Testis (tissue), 3 donors: ENCODE results near the gene ITM2C. TPM values are rescaled to one million over a fixed set of nuclear protein-coding genes. Genes with fewer than 3 reads are reported as not detected.

Experiments used
- DNase-seq: peaks from one replicate; pipeline ENCODE4 v3.0.0-alpha.2; 2019
- H3K27ac ChIP-seq, 2 donors: fragments of 200-600 bp; sonication (generic); one replicate each; pipeline ENCODE4 v1.5.1; 2019
- H3K27me3 ChIP-seq: fragments of 200-600 bp; sonication (generic); one replicate; pipeline ENCODE4 v1.5.1; 2019
- H3K36me3 ChIP-seq: fragments of 200-600 bp; sonication (generic); one replicate; pipeline ENCODE4 v1.5.1; 2017; ENCODE audit warnings: low read depth; ENCODE audit errors: missing control alignments
- H3K4me1 ChIP-seq: fragments of 200-600 bp; sonication (generic); one replicate; pipeline ENCODE4 v1.5.1; 2019
- H3K4me3 ChIP-seq, 2 donors: fragments of 200-600 bp; sonication (generic); one replicate each; pipeline ENCODE4 v1.5.1; 2017 to 2019
- H3K9me3 ChIP-seq: fragments of 200-600 bp; sonication (generic); one replicate; pipeline ENCODE4 v1.5.1; 2017
- CTCF ChIP-seq, 3 experiments: fragments of 450-650 bp in 2 of 3; fragments of 200-600 bp in 1 of 3; sonication (generic) in 1 of 3; IDR thresholded peaks; one replicate each; pipeline ENCODE4 v1.5.1; 2016 to 2019; ENCODE audit warnings: antibody characterized with exemption in 3 of 3, mild to moderate bottlenecking in 2 of 3, moderate library complexity in 1 of 3
- POLR2A ChIP-seq: fragments of 450-650 bp; IDR thresholded peaks from one replicate; pipeline ENCODE4 v1.6.1; 2017; ENCODE audit warnings: antibody characterized with exemption, mild to moderate bottlenecking, moderate library complexity
- WGBS, 2 donors: methylation state at CpG; one replicate each; pipeline ENCODE4 v1.1.5; 2018; 5-methylcytosine and 5-hydroxymethylcytosine counted together
- intact Hi-C: fragments of 100-400 bp; cut with DNase I; formaldehyde crosslinking; loops from one replicate; pipeline ENCODE4 v1.15.1; 2023; ENCODE audit warnings: low total_unique reads
- polyA plus RNA-seq: library from polyadenylated mRNA; stranded (reverse); fragments of 350-450 nt; fragmentation: Illumina TruSeq; extraction: RNeasy Lipid Tissue Mini Kit (QIAGEN cat#74804); gene quantifications from one replicate; pipeline ENCODE4 v1.2.3, GENCODE V29; 2014; ENCODE audit warnings: low read depth, low replicate concordance; ENCODE audit not compliant: insufficient read depth
- total RNA-seq, 2 donors: library from RNA; depleted of rRNA; stranded (reverse); fragments of >200 nt; gene quantifications; one replicate each; pipeline ENCODE4 v1.2.3, GENCODE V29; 2016

ITM2C gene
- total and polyA plus RNA-seq, 3 donors from 2014 or later = 53.7 to 95.7 (median 57.8) TPM

- Histone ChIP-seq H3K4me1 (peaks cover 4% of the 10 kb centered on the region), H3K36me3 (no peaks in the 10 kb centered on the region), H3K9me3 (no peaks in the 10 kb centered on the region), H3K27me3 (no peaks in the 10 kb centered on the region), H3K4me3 (peak overlapping the region; percentile 44 to 57), H3K27ac (no peak overlapping the region)
- TF ChIP-seq CTCF (IDR thresholded peaks at IDR 0.05) = no peak
- TF ChIP-seq POLR2A = no peak
- intact Hi-C loops = loop anchor here (10.0 kb wide), 1 partner anchor 156 kb away; no protein-coding TSS in a partner anchor
- WGBS, 2 donors = 20% methylated on average over 36 of the region's 61 CpGs; no CpG with 5 or more reads in 1 of the 2 donors
- no peak for DNase-seq
Observed at GRCh38 chr2:230828272-230828961, 36.3 kb upstream of the ITM2C start.

GRCh38 chr2:230829293-230829692 lies 35.4 kb upstream of the ITM2C start:
- Histone ChIP-seq H3K9me3 (no peaks in the 10 kb centered on the region), H3K4me3 (no peak overlapping the region), H3K4me1 (peaks cover 4% of the 10 kb centered on the region), H3K36me3 (no peaks in the 10 kb centered on the region), H3K27me3 (no peaks in the 10 kb centered on the region), H3K27ac (no peak overlapping the region)
- intact Hi-C loops = loop anchor here (10.0 kb wide), 1 partner anchor 156 kb away; no protein-coding TSS in a partner anchor
- no peak for DNase-seq
- 84 to 93% methylated on average over 10 to 14 of the region's 14 CpGs for WGBS, 2 donors
- TF ChIP-seq CTCF (IDR thresholded peaks at IDR 0.05) (no peak), POLR2A (no peak)

DNA sequence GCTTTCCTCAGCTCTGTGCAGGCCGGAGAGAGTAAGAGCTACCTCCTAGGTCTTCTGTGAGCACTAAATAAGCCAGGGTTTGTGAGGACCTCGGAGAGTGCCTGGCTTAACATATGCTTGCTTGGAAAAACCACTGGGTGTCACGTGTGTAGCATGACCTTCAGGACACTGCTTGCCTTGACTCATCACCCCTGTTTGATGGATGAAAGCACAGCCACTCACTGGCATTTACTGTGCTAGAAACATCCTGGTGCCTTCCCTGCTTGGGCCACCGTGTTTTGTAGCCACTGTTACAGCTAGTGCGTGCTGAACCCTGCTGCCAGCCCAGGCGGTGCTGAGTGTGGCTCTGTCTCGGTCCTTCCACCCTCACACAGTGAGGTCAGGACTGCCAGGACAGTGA lies 34.8 kb upstream of the ITM2C start:
- Histone ChIP-seq H3K4me3 (no peak overlapping the region), H3K27me3 (no peaks in the 10 kb centered on the region), H3K9me3 (no peaks in the 10 kb centered on the region), H3K4me1 (peaks cover 4% of the 10 kb centered on the region), H3K27ac (no peak overlapping the region), H3K36me3 (no peaks in the 10 kb centered on the region)
- no peak for DNase-seq
- TF ChIP-seq CTCF (IDR thresholded peaks at IDR 0.05) (no peak), POLR2A (no peak)
- intact Hi-C loops = loop anchor here (10.0 kb wide), 1 partner anchor 155 kb away; no protein-coding TSS in a partner anchor
- 87 to 89% methylated on average over 7 of the region's 7 CpGs for WGBS, 2 donors

DNA sequence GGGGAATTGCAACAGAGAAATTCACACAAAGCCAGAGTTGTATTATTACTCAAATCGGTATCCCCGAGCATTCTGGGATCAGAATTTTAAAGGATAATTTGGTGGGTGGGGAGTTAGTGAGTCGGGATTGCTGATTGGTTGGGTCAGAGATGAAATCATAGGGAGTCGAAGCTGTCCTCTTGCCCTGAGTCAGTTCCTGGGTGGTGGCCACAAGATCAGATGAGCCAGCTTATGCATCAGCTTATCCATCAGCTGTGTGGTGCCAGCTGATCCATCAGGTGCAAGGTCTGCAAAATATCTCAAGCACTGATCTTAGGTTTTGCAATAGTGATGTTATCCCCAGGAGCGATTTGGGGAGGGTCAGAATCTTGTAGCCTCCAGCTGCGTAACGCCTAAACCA lies 34.3 kb upstream of the ITM2C start:
- H3K36me3 ChIP-seq = no peaks in the 10 kb centered on the region
- peaks cover 4% of the 10 kb centered on the region for H3K4me1 ChIP-seq
- H3K9me3 ChIP-seq = no peaks in the 10 kb centered on the region
- H3K4me3 ChIP-seq = no peak overlapping the region
- DNase-seq = no peak
- H3K27ac ChIP-seq = no peak overlapping the region
- H3K27me3 ChIP-seq = no peaks in the 10 kb centered on the region
- intact Hi-C loops = no loop called here
- TF ChIP-seq CTCF (IDR thresholded peaks at IDR 0.05) (no peak), POLR2A (no peak)
- 80 to 83% methylated on average over 7 of the region's 7 CpGs for WGBS, 2 donors

- no peaks in the 10 kb centered on the region for H3K36me3 ChIP-seq
- H3K4me3 ChIP-seq = no peak overlapping the region
- DNase-seq = no peak
- H3K9me3 ChIP-seq = no peaks in the 10 kb centered on the region
- no peaks in the 10 kb centered on the region for H3K4me1 ChIP-seq
- no peak overlapping the region for H3K27ac ChIP-seq
- TF ChIP-seq POLR2A (no peak), CTCF (IDR thresholded peaks at IDR 0.05) (no peak)
- intact Hi-C loops = no loop called here
- H3K27me3 ChIP-seq = no peaks in the 10 kb centered on the region
- 39 to 58% methylated on average over 2 of the region's 2 CpGs for WGBS, 2 donors
Observed at GRCh38 chr2:230840301-230840700, 24.4 kb upstream of the ITM2C start.
